Stomach (tissue), 9 donors: ENCODE measurements around the gene PPP4R4. TPM values are rescaled to one million over a fixed set of nuclear protein-coding genes. Genes with fewer than 3 reads are reported as not detected.

Experiments
- DNase-seq, 2 donors: peaks; one replicate each; pipeline versions ENCODE4 v3.0.0 to v3.0.0-alpha.2; 2013 to 2019
- H3K27ac ChIP-seq, 5 donors: fragments of 200-600 bp in 4 of 5; sonication (generic) in 4 of 5; one replicate each; pipeline ENCODE4 v1.5.1; 2013 to 2019; ENCODE audit warnings: mild to moderate bottlenecking in 1 of 5, moderate library complexity in 1 of 5
- H3K27me3 ChIP-seq, 3 donors: fragments of 200-600 bp; sonication (generic); one replicate each; pipeline ENCODE4 v1.5.1; 2017 to 2019; ENCODE audit warnings: mixed run types in 1 of 3
- H3K36me3 ChIP-seq, 4 donors: fragments of 200-600 bp; sonication (generic); 1 replicate in 3 of 4; 2 replicates in 1 of 4; pipeline ENCODE4 v1.5.1; 2016 to 2019
- H3K4me1 ChIP-seq, 4 donors: fragments of 200-600 bp; sonication (generic); one replicate each; pipeline ENCODE4 v1.5.1; 2016 to 2019
- H3K4me3 ChIP-seq, 4 donors: fragments of 200-600 bp; sonication (generic) in 3 of 4; one replicate each; pipeline ENCODE4 v1.5.1; 2016 to 2019; ENCODE audit warnings: mild to moderate bottlenecking in 1 of 4
- H3K9me3 ChIP-seq, 4 donors: fragments of 200-600 bp; sonication (generic); one replicate each; pipeline ENCODE4 v1.5.1; 2016 to 2019
- CTCF ChIP-seq, 7 experiments: fragments of 450-650 bp in 4 of 7; fragments of 200-600 bp in 3 of 7; sonication (generic) in 3 of 7; IDR thresholded peaks; one replicate each; pipeline ENCODE4 v1.5.1; 2016 to 2019; ENCODE audit warnings: antibody characterized with exemption in 7 of 7, control low read depth in 2 of 7, mild to moderate bottlenecking in 1 of 7
- EP300 ChIP-seq: sonication (generic); formaldehyde crosslinking; IDR thresholded peaks from one replicate; pipeline ENCODE4 v1.6.1; 2017; ENCODE audit warnings: antibody characterized with exemption
- POLR2A ChIP-seq, 4 donors: fragments of 450-650 bp; IDR thresholded peaks; one replicate each; pipeline ENCODE4 v1.6.1; 2016; ENCODE audit warnings: antibody characterized with exemption in 4 of 4, control low read depth in 2 of 4, mild to moderate bottlenecking in 1 of 4, moderate library complexity in 1 of 4
- POLR2AphosphoS5 ChIP-seq, 3 donors: sonication (generic); formaldehyde crosslinking; IDR thresholded peaks; one replicate each; pipeline ENCODE4 v1.6.1; 2016; ENCODE audit warnings: antibody characterized with exemption in 3 of 3
- WGBS, 5 donors: extraction: QIAGEN DNeasy Blood & Tissue Kit in 3 of 5; methylation state at CpG; one replicate each; pipeline versions ENCODE4 v1.1.5 to v1.1.7; 2013 to 2018; 5-methylcytosine and 5-hydroxymethylcytosine counted together
- intact Hi-C: fragments of 100-400 bp; cut with DNase I; formaldehyde crosslinking; loops from one replicate; pipeline ENCODE4 v1.15.1; 2023; ENCODE audit warnings: low total_unique reads
- polyA plus RNA-seq, 3 donors: library from polyadenylated mRNA; stranded (reverse); fragments of 200-250 nt; gene quantifications; one replicate each; pipeline ENCODE4 v1.2.3, GENCODE V29; 2013
- total RNA-seq, 5 donors: library from RNA; depleted of rRNA; stranded (reverse); fragments of >200 nt; gene quantifications; one replicate each; pipeline versions ENCODE4 v1.1.0 to v1.2.3, GENCODE V29; 2014 to 2016
- donor health status: healthy with polysubstance abuse.
- donor health status: Bipolar disorder and iron deficiency.
- donor health status: healthy.

Gene PPP4R4
- total and polyA plus RNA-seq, 8 donors, result under 0.01 to 11.7 (median 0.50) TPM; not detected in 1

GRCh38 chr14:94285158-94285557 lies 111.0 kb downstream of the PPP4R4 start:
- intact Hi-C loops, result no loop called here
- no peaks in the 10 kb centered on the region for H3K9me3 ChIP-seq
- no peak overlapping the region for H3K27ac ChIP-seq
- no peaks in the 10 kb centered on the region for H3K4me1 ChIP-seq
- DNase-seq, result no peak
- no peaks in the 10 kb centered on the region for H3K36me3 ChIP-seq
- TF ChIP-seq EP300 (no peak), POLR2A (IDR thresholded peaks at IDR 0.05) (no peak), POLR2AphosphoS5 (IDR thresholded peaks at IDR 0.05) (no peak), CTCF (IDR thresholded peaks at IDR 0.05) (no peak)
- no peaks in the 10 kb centered on the region for H3K27me3 ChIP-seq
- H3K4me3 ChIP-seq, result no peak overlapping the region

- 54 to 69% (median 63%) methylated on average over 14 of the region's 14 CpGs for WGBS, 5 donors
- Histone ChIP-seq H3K4me1 (no peaks in the 10 kb centered on the region), H3K27me3 (no peaks in the 10 kb centered on the region), H3K27ac (no peak overlapping the region), H3K36me3 (no peaks in the 10 kb centered on the region), H3K4me3 (no peak overlapping the region), H3K9me3 (no peaks in the 10 kb centered on the region)
- intact Hi-C loops, result no loop called here
- DNase-seq, result no peak
- TF ChIP-seq CTCF (IDR thresholded peaks at IDR 0.05) (no peak), POLR2AphosphoS5 (IDR thresholded peaks at IDR 0.05) (no peak), EP300 (no peak), POLR2A (IDR thresholded peaks at IDR 0.05) (no peak)
Observed at GRCh38 chr14:94288610-94289465, 114.7 kb downstream of the PPP4R4 start.

- no peak overlapping the region for H3K4me3 ChIP-seq
- H3K27ac ChIP-seq, result no peak overlapping the region
- H3K9me3 ChIP-seq, result no peaks in the 10 kb centered on the region
- no peaks in the 10 kb centered on the region for H3K36me3 ChIP-seq
- intact Hi-C loops, result no loop called here
- H3K27me3 ChIP-seq, result peaks cover 0 to 2% (median 0%) of the 10 kb centered on the region in 3 donors
- 72 to 90% (median 80%) methylated on average over 7 to 8 of the region's 8 CpGs for WGBS, 5 donors
- DNase-seq, result no peak
- TF ChIP-seq CTCF (IDR thresholded peaks at IDR 0.05), result no peak
- TF ChIP-seq POLR2A (IDR thresholded peaks at IDR 0.05), result no peak
- TF ChIP-seq POLR2AphosphoS5 (IDR thresholded peaks at IDR 0.05), result no peak
- no peak for TF ChIP-seq EP300
- no peaks in the 10 kb centered on the region for H3K4me1 ChIP-seq
Observed at GRCh38 chr14:94290197-94290596, 116.1 kb downstream of the PPP4R4 start.

GRCh38 chr14:94291159-94291905 lies 117.2 kb downstream of the PPP4R4 start:
- no peak overlapping the region for H3K27ac ChIP-seq
- peaks cover 0 to 6% (median 0%) of the 10 kb centered on the region in 3 donors for H3K27me3 ChIP-seq
- H3K4me3 ChIP-seq, result no peak overlapping the region
- no peak for DNase-seq
- H3K9me3 ChIP-seq, result no peaks in the 10 kb centered on the region
- TF ChIP-seq EP300, result no peak
- no peak for TF ChIP-seq POLR2A (IDR thresholded peaks at IDR 0.05)
- TF ChIP-seq POLR2AphosphoS5 (IDR thresholded peaks at IDR 0.05), result no peak
- TF ChIP-seq CTCF (IDR thresholded peaks at IDR 0.05), result no peak
- no peaks in the 10 kb centered on the region for H3K36me3 ChIP-seq
- 83 to 89% (median 87%) methylated on average over 7 to 13 of the region's 13 CpGs for WGBS, 5 donors
- no peaks in the 10 kb centered on the region for H3K4me1 ChIP-seq
- intact Hi-C loops, result no loop called here
